ENCODE data around the gene ESPNL.
"Not testable (repeated sequence)": the region's sequence is repeated elsewhere in the genome, so short reads cannot be mapped to it uniquely, and the experiment has no call there.

The ESPNL gene

GRCh38 chr2:238159071-238159539 lies 59.0 kb downstream of the ESPNL start:
- no peak for DNase-seq (ENCODE audit: low read depth, low spot score)

- DNase-seq (ENCODE audit: low read depth, low spot score): no peak
Measured at GRCh38 chr2:238159661-238160205, 59.6 kb downstream of the ESPNL start.

GRCh38 chr2:238160206-238161129 lies 60.3 kb downstream of the ESPNL start:
- no peak for DNase-seq (ENCODE audit: low read depth, low spot score)

GRCh38 chr2:238161291-238162051 lies 61.3 kb downstream of the ESPNL start:
- no peak for DNase-seq (ENCODE audit: low read depth, low spot score)

- DNase-seq (ENCODE audit: low read depth, low spot score): no peak
Measured at GRCh38 chr2:238162251-238162845, 62.2 kb downstream of the ESPNL start.

GRCh38 chr2:238162846-238163441 lies 62.8 kb downstream of the ESPNL start:
- no peak for DNase-seq (ENCODE audit: low read depth, low spot score)

- no peak for DNase-seq (ENCODE audit: low read depth, low spot score)
Measured at GRCh38 chr2:238163481-238164198, 63.5 kb downstream of the ESPNL start.

- no peak for DNase-seq (ENCODE audit: low read depth, low spot score)
Measured at GRCh38 chr2:238164906-238165287, 64.8 kb downstream of the ESPNL start.

- DNase-seq (ENCODE audit: low read depth, low spot score): no peak
Measured at GRCh38 chr2:238165288-238165921, 65.3 kb downstream of the ESPNL start.

GRCh38 chr2:238166391-238167343 lies 66.5 kb downstream of the ESPNL start:
- DNase-seq (ENCODE audit: low read depth, low spot score): no peak

- no peak for DNase-seq (ENCODE audit: low read depth, low spot score)
Measured at GRCh38 chr2:238167344-238167715, 67.2 kb downstream of the ESPNL start.

- no peak for DNase-seq (ENCODE audit: low read depth, low spot score)
Measured at GRCh38 chr2:238167761-238168160, 67.6 kb downstream of the ESPNL start.

GRCh38 chr2:238168196-238169047 lies 68.3 kb downstream of the ESPNL start:
- DNase-seq (ENCODE audit: low read depth, low spot score): no peak

GRCh38 chr2:238169048-238169707 lies 69.0 kb downstream of the ESPNL start:
- DNase-seq (ENCODE audit: low read depth, low spot score): peak; percentile 50

- DNase-seq (ENCODE audit: low read depth, low spot score): no peak
Measured at GRCh38 chr2:238169708-238170251, 69.6 kb downstream of the ESPNL start.

GRCh38 chr2:238170386-238171071 lies 70.4 kb downstream of the ESPNL start:
- no peak for DNase-seq (ENCODE audit: low read depth, low spot score)

- DNase-seq (ENCODE audit: low read depth, low spot score): not testable (repeated sequence)
Measured at GRCh38 chr2:238171072-238171431, 70.9 kb downstream of the ESPNL start.

Measured in smooth muscle cell of the brain vasculature (primary cell).